Mucosa of descending colon (tissue), 3 donors: ENCODE measurements around the gene SNED1. TPM values are rescaled to one million over a fixed set of nuclear protein-coding genes. Genes with fewer than 3 reads are reported as not detected.
A peak's percentile ranks its signal among the peaks of the same experiment; 100 is the strongest.

Experiments used
- ATAC-seq: fragments of 200-7000 bp; cut with Tn5 transposase; one replicate; pipeline ENCODE4 v1.9.1; 2020; ENCODE audit warnings: mild to moderate bottlenecking, moderate library complexity
- DNase-seq, 3 donors: peaks; one replicate each; pipeline ENCODE4 v3.0.0-alpha.2; 2020
- H3K36me3 ChIP-seq: fragments of 200-600 bp; one replicate; pipeline ENCODE4 v1.8.0; 2021; ENCODE audit warnings: low read depth, mild to moderate bottlenecking
- H3K4me1 ChIP-seq: fragments of 200-600 bp; one replicate; pipeline ENCODE4 v1.8.0; 2021; ENCODE audit warnings: low read depth, mild to moderate bottlenecking
- H3K4me3 ChIP-seq: fragments of 200-600 bp; one replicate; pipeline ENCODE4 v1.8.0; 2021; ENCODE audit warnings: mild to moderate bottlenecking
- H3K9me3 ChIP-seq: fragments of 200-600 bp; one replicate; pipeline ENCODE4 v1.8.0; 2021; ENCODE audit warnings: mild to moderate bottlenecking
- intact Hi-C, 2 donors: fragments of 100-400 bp; cut with DNase I in 1 of 2; cut with micrococcal nuclease in 1 of 2; formaldehyde crosslinking; loops; one replicate each; pipeline versions ENCODE4 v1.11.0 to v1.11.1; 2022; cut with DNase I, micrococcal nuclease
- total RNA-seq, 3 donors: library from RNA; stranded (reverse); fragmentation: NEBNext Ultra II Directional in 2 of 3; extraction: Animal tissue kit (Norgen Biotek cat#: 25700) in 2 of 3; gene quantifications; one replicate each; pipeline versions ENCODE4 v1.2.1 to v1.2.4, GENCODE V29; 2021 to 2023
- TF ChIP-seq, protein P1 (sequence below): fragments of 200-600 bp; IDR thresholded peaks from one replicate; pipeline ENCODE4 v1.8.0; 2022; ENCODE audit warnings: antibody characterized with exemption, mild to moderate bottlenecking
- donor health status: DM: no; HTN: no; CAD: no; lungs with moderate emphysema.
- donor health status: DM: no; HTN: no; CAD: no.
- donor health status: DM: no; HTN: yes; CAD: no.

Gene SNED1
- total RNA-seq, 3 donors from 2014 or later, result 7.0 to 16.3 (median 14.1) TPM

DNA sequence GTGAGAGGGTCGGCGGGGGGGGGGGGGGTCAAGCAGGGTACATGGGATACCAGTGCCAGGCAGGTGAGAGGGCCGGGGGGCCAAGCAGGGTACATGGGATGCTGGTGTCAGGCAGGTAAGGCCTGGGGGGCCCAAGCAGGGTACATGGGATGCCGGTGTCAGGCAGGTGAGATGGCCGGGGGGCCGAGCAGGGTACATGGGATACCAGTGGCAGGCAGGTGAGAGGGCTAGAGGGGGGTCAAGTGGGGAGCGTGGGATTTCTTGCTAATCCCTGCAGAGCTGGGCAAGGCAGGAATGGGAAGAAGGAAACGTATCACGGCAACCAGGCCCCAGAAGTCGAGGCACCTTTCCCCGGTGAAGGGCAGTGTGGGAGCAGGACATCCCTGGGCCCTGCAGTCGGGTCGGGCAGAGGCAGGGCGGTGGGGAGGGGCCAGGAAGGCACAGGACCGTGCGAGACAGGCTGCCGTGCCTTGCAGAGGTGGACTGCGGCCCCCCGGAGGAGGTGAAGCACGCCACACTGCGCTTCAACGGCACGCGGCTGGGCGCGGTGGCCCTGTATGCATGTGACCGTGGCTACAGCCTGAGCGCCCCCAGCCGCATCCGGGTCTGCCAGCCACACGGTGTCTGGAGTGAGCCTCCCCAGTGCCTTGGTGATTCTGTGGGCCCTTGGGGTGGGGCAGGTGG, 54.4 kb downstream of the SNED1 start:
- Histone ChIP-seq H3K36me3 (no peaks in the 10 kb centered on the region), H3K4me1 (no peaks in the 10 kb centered on the region), H3K9me3 (no peaks in the 10 kb centered on the region), H3K4me3 (no peak overlapping the region)
- TF ChIP-seq, protein P1, sequence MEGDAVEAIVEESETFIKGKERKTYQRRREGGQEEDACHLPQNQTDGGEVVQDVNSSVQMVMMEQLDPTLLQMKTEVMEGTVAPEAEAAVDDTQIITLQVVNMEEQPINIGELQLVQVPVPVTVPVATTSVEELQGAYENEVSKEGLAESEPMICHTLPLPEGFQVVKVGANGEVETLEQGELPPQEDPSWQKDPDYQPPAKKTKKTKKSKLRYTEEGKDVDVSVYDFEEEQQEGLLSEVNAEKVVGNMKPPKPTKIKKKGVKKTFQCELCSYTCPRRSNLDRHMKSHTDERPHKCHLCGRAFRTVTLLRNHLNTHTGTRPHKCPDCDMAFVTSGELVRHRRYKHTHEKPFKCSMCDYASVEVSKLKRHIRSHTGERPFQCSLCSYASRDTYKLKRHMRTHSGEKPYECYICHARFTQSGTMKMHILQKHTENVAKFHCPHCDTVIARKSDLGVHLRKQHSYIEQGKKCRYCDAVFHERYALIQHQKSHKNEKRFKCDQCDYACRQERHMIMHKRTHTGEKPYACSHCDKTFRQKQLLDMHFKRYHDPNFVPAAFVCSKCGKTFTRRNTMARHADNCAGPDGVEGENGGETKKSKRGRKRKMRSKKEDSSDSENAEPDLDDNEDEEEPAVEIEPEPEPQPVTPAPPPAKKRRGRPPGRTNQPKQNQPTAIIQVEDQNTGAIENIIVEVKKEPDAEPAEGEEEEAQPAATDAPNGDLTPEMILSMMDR, result no peak
- ATAC-seq (no peak), DNase-seq (peak in 1 of 3 donors; percentile 40)
- intact Hi-C loops, result no loop called here

DNA sequence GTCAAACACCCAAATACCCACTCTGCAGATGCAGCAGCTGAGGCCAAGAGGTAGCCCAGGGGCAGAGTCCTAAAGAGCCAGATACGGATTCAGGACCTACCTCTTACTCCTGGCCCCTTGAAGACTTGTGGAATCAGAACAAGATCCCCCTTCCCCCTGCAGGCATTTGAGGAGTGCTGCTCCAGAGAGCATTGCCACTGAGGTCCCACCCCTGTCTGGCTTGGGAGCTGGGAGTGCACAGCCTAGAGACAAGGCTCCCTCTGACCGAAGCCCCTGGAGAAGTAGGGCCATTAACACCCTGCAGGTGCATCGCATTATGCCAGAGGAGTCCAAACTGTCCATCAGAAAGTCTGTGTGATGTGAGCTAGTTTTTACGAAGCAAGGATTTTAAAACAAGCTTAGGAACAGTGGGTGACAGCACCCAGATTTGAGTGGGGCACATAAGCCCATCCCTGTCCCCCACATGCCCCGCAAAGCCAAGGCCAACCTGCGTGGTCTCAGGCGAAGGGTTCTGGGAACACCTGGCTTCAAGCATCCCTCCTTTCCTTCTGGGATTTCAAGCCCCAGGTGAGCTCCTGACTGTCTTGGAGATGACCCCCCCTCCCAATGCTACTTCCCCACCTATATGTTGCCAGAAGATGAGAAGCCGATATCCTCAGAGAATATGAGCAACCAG, 55.3 kb downstream of the SNED1 start:
- no peak for DNase-seq
- H3K4me3 ChIP-seq, result no peak overlapping the region
- no peaks in the 10 kb centered on the region for H3K9me3 ChIP-seq
- no peaks in the 10 kb centered on the region for H3K4me1 ChIP-seq
- intact Hi-C loops, result no loop called here
- H3K36me3 ChIP-seq, result no peaks in the 10 kb centered on the region
- ATAC-seq, result no peak
- TF ChIP-seq, protein P1, result no peak

DNA sequence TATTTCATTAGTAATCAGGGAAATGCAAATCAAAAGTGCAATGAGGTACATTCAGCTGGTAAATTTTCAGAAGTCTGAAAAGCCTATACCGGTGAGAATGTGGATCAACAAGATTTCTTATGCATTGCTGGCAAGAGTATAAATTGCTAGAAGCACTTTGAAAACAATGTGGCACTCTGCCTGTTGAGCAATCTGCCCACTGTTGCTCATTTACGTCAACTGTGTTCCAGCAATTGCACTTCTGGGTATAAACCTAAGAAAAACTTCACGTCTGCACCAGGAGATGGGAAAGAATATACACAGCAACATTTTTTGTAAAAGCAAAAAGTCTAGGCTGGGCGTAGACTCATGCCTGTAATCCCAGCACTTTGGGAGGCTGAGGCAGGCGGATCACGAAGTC, 62.9 kb downstream of the SNED1 start:
- DNase-seq (no peak), ATAC-seq (no peak)
- TF ChIP-seq, protein P1, result no peak
- no peak overlapping the region for H3K4me3 ChIP-seq
- no peaks in the 10 kb centered on the region for H3K4me1 ChIP-seq
- no peaks in the 10 kb centered on the region for H3K9me3 ChIP-seq
- intact Hi-C loops, result no loop called here
- no peaks in the 10 kb centered on the region for H3K36me3 ChIP-seq

DNA sequence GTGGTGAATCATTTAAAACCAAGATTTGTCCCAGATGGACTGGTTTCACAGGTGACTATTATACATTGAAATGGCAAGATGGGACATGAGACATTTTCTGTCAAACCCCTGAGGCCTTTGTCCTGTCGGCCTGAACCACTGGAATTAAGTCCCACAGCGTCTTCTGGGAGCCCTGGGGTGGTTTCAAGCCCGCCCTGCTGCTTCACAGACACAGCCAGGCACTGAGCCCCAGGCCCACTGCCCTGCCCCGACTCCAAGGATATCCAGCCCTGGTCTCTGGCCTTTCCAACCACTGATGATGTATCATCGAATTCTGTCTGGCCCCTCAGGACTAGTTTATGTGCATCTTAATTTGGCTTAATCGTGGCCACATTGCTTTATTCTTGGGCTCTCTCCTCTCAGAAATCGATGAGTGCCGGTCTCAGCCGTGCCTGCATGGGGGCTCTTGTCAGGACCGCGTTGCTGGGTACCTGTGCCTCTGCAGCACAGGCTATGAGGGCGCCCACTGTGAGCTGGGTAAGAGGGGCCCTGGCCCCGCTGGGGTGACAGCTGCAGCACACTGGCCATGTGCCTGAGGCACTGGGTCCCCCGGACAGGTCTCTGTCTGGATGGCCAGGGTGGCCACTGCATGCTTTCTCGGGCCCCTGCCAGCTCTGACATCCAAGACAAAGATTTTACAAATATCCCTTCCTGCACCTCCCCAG, 64.1 kb downstream of the SNED1 start:
- intact Hi-C loops, result no loop called here
- Histone ChIP-seq H3K4me3 (no peak overlapping the region), H3K4me1 (no peaks in the 10 kb centered on the region), H3K9me3 (no peaks in the 10 kb centered on the region), H3K36me3 (no peaks in the 10 kb centered on the region)
- DNase-seq, result no peak
- TF ChIP-seq, protein P1, result no peak
- ATAC-seq, result no peak

DNA sequence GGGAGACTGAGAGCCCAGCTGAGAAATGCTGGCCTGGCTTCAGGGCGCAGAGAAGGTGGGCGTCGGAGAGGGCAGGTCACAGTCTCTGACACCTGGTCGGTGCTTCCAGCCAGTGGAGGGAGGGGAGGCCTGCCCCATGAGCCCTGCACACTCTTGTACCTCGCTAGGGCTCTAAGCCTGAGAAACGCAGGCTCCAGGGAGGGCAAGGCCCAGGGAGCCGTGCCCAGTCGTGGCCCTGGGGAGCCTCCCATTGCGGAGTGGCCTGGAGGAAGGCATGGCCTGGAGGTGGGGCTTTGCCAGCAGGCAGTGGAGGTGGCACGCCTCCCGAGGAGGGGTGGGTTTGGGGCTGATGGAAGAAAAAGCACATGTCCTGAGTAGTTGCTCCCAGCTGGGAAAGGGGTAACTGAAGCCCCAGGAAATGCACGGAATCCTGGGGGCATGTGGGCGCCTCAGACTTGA, 64.7 kb downstream of the SNED1 start:
- TF ChIP-seq, protein P1, result no peak
- DNase-seq, result peak in 2 of 3 donors; percentile 21 to 51
- Histone ChIP-seq H3K9me3 (no peaks in the 10 kb centered on the region), H3K36me3 (no peaks in the 10 kb centered on the region), H3K4me1 (no peaks in the 10 kb centered on the region), H3K4me3 (no peak overlapping the region)
- peak; percentile 38 for ATAC-seq
- intact Hi-C loops, result no loop called here
